NCI-H128 (cell line): Measurements from ENCODE around the gene NAMPT.
"Not testable (repeated sequence)": the region's sequence is repeated elsewhere in the genome, so short reads cannot be mapped to it uniquely, and the experiment has no call there.

Source experiments
- DNase-seq: peaks from one replicate; lab custom pipeline; 2025; ENCODE audit not compliant: unreplicated experiment; lab: John Stamatoyannopoulos, UW

Gene NAMPT

DNA sequence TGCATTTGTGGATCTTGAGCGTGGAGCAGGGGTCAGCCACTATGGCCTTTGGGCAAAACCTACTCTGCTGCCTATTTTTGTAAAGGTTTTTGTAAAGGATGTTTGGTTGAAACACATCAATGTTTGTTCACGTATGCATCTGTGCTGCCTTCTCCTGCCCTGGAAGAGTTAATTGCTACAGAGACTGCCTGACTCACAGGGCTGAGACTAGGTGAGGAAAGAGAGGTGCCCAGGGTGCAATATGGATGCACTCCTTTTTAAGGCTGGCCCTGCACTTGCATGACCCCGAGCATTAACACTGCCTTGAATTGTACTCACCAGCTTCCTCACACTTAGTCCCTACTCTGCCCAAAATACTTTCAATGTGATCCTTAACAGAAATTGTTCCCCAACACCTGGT lies 20.9 kb upstream of the NAMPT start:
- DNase-seq, result no peak

DNA sequence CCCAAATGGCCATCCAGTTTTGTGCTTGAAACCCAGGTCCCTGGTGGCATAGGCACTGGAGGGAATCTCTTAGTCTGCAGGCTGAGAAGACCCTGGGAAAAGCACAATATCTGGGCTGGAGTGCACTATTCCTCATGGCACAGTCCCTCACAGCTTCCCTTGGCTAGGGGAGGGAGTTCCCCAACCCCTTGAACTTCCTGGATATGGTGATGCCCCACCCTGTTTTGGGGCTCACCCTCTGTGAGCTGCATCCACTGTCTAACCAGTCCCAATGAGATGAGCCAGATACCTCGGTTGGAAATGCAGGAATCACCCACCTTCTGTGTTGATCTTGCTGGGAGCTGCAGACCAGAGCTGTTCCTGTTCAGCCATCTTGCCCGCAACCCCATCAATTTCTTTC lies 19.8 kb upstream of the NAMPT start:
- DNase-seq, result no peak

DNA sequence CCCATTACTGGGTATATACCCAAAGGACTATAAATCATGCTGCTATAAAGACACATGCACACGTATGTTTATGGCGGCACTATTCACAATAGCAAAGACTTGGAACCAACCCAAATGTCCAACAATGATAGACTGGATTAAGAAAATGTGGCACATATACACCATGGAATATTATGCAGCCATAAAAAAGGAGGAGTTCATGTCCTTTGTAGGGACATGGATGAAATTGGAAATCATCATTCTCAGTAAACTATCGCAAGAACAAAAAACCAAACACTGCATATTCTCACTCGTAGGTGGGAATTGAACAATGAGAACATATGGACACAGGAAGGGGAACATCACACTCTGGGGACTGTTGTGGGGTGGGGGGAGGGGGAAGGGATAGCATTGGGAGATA lies 13.8 kb upstream of the NAMPT start:
- DNase-seq, result not testable (repeated sequence)

DNA sequence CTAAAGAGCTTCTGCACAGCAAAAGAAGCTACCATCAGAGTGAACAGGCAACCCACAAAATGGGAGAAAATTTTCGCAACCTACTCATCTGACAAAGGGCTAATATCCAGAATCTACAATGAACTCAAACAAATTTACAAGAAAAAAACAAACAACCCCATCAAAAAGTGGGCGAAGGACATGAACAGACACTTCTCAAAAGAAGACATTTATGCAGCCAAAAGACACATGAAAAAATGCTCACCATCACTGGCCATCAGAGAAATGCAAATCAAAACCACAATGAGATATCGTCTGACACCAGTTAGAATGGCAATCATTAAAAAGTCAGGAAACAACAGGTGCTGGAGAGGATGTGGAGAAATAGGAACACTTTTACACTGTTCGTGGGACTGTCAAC lies 13.4 kb upstream of the NAMPT start:
- not testable (repeated sequence) for DNase-seq

DNA sequence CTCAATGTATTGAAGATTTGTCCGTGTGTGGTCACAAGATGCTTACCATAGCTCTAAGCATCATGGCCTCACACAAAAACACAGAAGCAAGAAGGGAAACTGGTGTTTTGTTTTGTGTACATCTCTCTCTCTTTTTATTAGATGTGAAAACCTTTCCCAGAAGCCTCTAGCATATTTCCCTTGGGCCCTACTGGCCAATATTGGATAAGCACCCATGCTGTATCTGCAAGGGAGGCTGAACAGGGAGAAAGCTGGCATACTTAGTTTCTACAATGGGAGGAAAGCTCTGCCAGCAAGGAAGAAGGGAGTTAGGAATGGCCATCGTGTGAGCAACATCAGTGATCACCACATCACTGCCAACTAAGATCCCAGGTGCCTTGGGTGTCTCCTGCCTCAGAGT lies 9.6 kb upstream of the NAMPT start:
- no peak for DNase-seq

DNA sequence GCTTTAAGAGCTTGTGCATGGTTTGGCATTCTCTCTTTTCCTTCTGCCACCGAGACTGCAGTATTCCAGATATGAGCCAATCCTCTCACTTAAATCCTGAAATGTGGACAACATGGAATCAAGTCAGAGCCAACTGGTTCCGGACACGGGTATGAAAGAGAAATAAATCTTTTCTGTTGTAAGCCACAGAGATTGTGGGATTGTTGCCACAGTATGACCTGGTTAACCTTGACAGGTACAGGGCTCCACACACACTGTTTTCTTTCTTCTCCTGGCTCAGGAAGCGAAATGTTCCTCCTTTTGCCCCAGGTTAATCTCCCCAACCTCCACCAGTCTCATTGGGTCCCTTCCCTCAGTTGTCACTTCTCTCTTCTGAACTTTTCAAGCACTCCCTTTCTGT lies 6.5 kb upstream of the NAMPT start:
- DNase-seq, result no peak

DNA sequence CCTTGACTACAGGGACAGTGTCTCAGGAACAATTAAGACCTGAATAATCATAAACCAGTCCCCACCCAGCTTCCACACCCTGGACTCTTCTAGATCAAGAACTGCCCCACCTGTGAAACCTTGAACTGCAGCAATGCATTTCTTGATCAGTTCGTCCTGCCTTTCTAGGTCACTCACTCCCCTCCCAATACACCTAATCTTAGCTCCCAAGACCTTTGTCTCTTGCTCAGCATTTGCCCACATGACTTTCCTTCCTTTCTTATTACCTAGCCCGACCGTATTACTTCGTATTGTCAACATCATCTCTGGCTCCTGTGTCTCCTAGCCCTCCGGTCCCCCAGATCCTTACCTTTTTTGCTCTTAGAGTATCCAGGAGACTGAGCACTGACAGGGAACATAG lies 5.5 kb upstream of the NAMPT start:
- DNase-seq, result no peak

- no peak for DNase-seq
These were observed 5.1 kb upstream of the NAMPT start for GRCh38 chr7:106289848-106290247.

DNA sequence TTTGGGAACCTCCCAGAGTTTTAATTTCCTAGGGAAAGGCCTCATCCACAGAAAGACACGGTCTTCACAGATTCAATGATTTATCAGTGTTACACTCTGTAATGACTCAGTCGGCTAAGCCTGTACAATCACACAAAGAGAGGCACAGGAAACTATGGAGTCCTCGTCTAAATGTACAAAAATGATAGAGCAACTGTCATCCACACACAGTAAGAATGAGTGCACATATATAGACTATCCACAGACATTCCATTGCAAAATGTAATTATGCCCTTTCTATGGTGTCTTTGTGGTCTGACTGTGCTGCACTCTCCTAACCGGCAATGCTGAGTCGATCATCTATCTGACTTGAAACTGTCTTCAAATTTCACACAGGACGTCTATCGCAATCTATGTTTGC lies 3.5 kb upstream of the NAMPT start:
- DNase-seq, result no peak

DNA sequence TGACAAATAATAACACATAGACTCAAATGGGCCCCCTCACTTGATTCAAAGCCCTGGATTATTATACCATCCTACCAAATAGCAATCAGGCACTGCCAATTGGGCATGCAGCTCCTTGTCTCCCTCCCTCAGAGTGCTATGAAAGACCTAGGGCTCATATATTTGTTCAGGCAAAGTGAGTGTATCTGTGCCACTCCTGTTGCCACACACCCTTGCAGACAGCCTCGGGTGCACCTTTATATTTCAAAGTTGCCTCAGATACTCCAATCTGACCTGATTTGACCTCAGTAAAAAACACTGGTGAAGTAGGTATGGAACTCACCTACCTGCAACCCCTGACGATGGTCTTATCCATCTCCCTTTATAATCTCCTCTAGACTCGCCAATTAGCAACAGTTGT lies 3.0 kb upstream of the NAMPT start:
- DNase-seq, result no peak

DNA sequence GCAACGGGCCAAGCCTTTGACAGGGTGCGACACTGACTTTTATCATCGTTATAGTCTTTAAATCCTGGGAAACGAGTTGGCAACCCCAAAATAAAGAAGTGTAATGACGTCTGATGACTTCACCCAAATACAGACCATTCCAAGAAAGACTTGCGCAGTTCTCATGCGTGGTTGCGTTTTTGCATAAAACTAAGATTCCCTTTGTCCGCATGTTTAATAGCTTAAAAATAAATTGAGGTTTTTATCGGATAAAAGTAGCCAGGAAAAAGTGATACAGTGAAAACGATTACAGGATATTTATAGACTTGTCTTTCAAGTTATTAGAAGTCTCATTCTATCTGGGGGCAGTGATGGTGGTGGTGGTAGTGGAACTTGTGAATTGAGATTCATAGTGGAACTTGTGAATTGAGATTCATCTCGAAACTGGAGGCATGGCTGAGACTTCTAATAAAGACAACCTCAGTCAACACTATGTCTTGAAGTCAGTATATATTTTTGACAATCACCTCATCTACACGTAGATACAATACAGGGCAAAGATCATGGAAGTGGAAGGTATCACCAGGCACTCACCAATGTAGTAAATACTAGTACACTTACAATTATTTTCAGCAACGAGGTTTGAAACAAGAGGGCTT lies 1.2 kb upstream of the NAMPT start:
- DNase-seq, result no peak

- peak; percentile 96 for DNase-seq
These were observed 470 bp upstream of the NAMPT start for GRCh38 chr7:106285051-106285854.

- DNase-seq, result no peak
These were observed 711 bp downstream of the NAMPT start for GRCh38 chr7:106283831-106284713.

GRCh38 chr7:106283501-106283830 lies 1.3 kb downstream of the NAMPT start:
- DNase-seq, result no peak

GRCh38 chr7:106282852-106283251 lies 1.9 kb downstream of the NAMPT start:
- no peak for DNase-seq

DNA sequence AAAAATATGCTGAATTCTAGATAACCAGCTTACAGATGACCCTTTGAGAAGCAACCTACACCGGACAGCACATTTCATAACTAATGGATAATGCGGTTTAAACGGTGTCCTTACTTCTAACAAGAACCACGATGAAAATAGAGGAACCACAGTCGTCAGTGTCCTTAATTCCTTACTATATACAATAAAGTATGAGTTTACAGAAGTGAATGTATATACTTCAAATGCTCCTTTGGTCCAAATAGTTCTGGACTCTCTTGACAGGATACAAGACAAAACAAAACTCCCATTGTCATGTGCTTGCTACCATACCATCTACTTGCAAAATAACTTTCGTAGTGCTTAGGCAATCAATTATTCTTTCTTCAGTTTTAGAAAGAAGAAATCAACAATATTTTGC lies 2.4 kb downstream of the NAMPT start:
- DNase-seq, result no peak

GRCh38 chr7:106281585-106282318 lies 3.0 kb downstream of the NAMPT start:
- no peak for DNase-seq

DNA sequence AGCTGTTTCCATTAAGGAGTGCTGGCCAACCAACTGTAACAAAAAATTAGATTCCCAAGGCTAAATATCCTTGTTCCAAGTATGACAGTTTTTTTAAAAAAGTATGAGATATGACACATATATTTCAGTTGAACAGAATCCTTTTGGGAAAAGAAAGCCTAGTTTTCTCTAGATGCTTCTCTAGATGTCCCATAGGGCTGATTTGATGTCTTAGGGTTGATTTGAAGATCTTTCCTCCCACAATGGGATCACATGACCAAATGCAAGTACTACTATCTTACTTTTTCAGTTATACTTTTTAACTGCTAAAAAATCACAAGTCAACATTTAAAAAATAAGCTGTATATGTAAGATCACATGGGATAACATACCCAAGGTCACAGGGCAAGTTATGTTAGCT lies 3.7 kb downstream of the NAMPT start:
- DNase-seq, result no peak

DNA sequence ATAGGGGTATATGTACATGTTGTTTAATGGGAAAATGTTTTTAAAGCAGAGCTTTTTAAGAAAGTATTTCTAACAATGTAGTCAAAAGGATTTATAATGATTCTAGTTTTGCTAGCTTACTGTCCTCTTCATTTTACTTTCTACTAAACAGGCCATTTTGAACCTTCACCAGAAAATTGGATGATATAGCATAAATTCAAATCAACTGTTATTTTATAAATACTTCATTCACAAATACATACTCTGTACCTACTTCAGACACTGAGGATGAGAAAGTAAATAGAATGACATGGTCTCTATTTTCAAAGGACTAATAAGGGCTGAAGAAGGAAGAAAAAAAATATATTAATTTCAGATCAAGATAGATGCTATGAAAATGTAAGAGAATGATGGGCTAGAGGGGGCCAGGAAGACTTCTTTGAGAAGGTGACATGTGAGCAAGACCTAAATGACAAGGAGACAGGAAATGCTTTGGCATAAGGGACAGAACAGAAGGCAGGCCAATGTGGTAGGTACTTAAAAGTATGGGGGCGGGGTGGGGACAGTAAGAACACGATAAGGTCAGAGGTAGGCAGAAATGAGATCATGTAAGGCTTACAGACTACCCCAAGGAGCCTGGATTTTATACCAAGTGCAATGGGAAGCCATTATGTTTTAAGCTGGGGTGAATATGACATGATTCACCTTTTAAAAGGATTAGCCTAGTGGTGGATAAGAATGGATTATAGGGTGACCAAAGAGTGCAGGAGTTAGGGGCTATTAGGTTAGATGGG lies 5.2 kb downstream of the NAMPT start:
- no peak for DNase-seq

DNA sequence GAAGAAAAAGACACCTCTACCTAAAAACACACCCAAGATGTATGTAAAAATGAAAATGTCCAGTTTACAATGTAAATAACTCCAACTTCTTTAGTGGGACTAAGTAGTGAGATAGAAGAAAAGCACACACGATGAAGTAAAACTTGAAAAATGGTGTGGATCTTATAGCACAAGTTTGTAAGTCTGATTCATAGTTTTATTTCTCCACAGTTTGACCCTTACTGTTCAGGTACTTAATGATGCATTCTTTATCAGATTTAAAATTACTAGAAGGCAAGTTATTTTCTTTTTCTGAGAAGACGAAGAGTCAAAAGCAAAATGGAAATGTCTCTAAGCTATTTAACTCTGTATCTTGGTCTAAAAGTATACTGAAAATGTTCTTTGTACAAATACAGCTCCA lies 6.1 kb downstream of the NAMPT start:
- no peak for DNase-seq

DNA sequence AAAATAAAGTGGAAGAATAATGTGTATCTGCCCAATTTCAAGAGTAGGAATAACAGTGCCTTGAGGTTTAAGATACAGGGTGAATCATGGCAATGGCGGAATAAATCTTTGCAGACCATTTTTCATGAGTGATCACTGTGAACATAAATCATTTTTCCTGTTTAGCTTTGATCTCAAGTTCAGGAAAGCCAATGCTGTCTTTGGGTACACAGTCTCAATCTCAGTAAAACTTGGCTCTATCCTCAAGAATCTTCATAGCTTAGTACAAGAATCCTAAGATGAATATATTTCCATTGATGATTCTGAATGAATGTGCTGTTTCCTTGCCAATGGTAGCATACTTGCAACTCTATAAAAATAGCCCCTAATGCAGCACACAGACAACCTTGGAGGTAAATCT lies 6.8 kb downstream of the NAMPT start:
- no peak for DNase-seq
